UCSD-AML1 (cell line): ENCODE measurements around the gene ELMO2.

Experiments
- DNase-seq: peaks from one replicate; lab custom pipeline; 2025; ENCODE audit not compliant: unreplicated experiment; lab: John Stamatoyannopoulos, UW

The ELMO2 gene

DNA sequence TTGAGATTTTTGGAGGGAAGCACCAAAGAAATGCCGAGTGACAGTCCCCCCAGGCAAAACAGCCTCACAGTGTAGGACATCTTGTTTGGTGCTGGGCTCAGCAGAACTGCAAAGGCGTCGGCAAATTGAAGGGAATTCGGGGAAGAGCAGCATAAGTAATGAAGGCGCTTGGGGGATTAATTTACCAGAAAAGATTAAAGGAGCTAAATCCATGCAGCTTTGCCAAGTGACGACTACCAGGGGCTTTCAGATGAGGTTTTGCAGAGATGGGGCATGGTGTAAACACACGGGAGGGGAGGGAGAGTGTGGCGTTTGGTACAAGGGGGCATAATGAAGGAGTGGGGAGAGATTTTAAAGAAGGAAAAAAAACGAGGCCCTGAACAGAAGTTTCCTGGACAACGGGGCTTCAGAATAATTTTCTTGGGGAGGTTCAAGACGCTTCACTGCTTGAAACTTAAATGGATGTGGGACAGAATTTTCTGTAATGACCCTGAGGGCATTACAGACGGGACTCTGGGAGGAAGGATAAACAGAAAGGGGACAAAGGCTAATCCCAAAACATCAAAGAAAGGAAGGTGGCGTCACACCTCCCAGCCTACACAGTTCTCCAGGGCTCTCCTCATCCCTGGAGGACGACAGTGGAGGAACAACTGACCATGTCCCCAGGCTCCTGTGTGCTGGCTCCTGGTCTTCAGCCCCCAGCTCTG, 52.8 kb downstream of the ELMO2 start:
- DNase-seq = no peak

- DNase-seq = no peak
Measured at GRCh38 chr20:46352370-46352938, 54.0 kb downstream of the ELMO2 start.

DNA sequence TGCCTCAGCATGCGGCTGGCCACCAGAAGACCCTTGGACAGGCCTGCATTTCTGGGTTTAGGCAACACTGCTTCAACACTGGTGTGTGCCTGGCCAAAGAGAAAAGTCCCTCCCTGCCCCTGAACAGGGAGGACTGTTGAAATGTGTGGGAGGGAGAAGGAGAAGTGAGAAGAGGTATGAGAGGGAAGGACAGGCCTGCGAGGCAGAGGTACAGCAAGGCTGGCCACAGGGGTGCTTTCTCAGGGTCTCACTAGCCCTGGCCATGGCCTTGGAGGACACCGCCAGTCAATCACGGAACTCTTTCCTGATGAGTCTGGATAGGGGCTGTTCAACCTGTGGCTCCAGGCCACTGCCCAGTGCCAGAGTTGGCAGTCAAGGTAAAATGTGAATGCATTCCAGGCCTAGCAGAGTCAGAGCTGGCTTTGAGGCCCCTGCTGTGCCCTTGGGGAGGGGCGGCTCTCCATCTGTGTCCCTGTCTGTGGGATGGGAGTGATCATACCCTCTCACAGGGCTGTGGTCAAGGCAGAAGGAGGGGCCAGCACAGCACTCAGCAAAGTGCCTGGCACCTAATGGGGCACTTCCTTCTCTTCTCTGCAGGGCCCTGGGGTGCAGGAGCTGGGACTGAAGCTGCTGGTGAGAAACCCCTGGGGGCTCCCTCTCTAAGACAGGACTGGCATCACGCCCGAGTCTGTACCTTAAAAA, 54.9 kb downstream of the ELMO2 start:
- DNase-seq = no peak

DNA sequence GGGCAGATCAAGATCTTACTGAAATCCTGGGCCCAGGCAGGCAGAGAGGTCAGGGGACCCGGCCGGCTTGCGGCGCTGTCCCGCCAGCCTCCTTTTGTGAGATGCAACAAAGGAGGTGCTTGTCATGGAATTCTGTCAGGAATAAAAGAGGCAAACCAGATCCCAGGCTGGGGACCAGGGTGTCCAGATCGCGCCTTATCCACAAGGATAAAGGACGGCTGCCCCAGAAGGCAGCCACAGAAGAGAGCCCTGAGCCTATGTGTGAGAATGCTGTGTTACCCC, 55.5 kb downstream of the ELMO2 start:
- no peak for DNase-seq

- DNase-seq = peak; percentile 52
Measured at GRCh38 chr20:46350201-46350985, 56.0 kb downstream of the ELMO2 start.

GRCh38 chr20:46349742-46350056, 56.7 kb downstream of the ELMO2 start:
- no peak for DNase-seq

GRCh38 chr20:46349035-46349741, 57.2 kb downstream of the ELMO2 start:
- peak; percentile 56 for DNase-seq

GRCh38 chr20:46347841-46348803, 58.3 kb downstream of the ELMO2 start:
- no peak for DNase-seq

DNA sequence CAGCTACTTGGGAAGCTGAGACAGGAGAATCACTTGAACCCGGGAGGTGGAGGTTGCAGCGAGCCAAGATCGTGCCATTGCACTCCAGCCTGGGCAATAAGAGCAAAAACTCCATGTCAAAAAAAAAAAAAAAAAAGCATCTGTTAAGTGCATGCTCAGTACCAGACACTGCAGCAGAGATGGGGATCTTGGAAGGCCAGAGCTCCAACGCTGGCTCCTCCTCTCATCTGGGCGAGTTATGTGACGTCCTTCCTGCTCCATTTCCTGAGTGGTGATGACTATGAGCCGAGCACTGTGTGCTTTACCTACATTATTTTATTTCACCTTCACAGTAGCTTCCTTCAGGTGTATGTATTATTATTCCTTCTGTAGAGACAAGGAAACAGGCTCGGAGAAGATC, 59.6 kb downstream of the ELMO2 start:
- no peak for DNase-seq

- no peak for DNase-seq
Measured at GRCh38 chr20:46344488-46345162, 61.8 kb downstream of the ELMO2 start.

GRCh38 chr20:46343975-46344357, 62.4 kb downstream of the ELMO2 start:
- no peak for DNase-seq

- DNase-seq = no peak
Measured at GRCh38 chr20:46343348-46343974, 63.0 kb downstream of the ELMO2 start.

DNA sequence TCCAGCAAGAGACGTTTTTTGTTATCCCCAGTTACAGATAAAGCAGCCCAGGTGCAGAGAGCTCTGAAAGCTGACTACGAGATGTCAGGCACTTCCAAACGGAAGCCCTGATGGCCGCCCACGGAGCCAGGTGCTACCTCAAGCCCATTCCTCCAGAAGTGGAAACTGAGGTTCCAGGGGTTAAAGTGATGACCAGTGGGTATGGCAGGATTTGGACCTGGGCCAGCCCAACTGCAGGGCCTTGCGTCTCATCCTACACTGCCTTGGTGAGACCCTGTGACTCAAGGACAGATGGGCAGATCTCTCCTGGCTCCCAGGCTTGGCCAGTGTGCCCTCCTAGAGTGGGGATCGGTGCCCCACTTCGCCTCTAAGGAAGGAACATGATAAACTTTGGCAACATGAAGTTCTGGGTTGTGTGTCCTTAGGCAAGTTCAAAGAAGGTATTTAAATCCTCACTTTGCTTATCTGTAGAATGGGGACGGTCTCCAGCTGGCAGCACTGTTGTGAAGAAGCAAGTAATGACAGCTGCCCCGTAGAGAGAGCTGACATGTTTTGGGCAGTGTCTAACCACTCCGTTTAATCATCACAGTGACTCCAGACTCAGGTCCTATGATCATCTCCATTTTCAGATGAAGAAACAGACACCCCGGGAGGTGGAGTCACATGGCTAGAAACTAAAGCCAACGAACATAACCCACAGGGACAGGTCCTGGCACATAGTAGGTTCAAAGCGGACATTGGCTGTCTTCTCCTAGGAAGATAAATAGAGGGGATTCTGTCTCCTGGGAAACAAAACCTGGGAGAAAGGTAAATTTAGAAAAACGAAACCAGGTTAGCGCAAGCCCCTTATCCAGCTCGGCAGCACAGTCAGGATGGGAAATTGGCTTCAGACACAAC, 63.7 kb downstream of the ELMO2 start:
- no peak for DNase-seq

DNA sequence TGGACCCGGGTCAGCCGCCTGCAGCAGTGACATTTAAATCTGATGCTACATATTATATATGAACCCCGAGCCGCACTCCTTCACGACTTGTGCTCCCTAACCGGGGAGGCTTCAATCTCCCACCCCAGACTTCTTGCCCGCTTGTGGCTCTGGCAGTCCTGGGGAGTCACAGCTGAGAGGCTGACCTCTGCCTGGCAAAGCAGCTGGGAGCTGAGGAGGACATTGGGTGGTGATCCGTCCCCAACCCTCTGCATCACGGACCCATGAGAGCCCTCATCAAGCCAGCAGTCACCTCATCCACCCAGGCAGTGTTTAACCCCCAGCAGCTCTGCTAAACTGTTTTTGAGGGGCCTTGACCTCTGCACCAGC, 64.4 kb downstream of the ELMO2 start:
- DNase-seq = no peak

GRCh38 chr20:46341074-46342009, 65.1 kb downstream of the ELMO2 start:
- DNase-seq = no peak

DNA sequence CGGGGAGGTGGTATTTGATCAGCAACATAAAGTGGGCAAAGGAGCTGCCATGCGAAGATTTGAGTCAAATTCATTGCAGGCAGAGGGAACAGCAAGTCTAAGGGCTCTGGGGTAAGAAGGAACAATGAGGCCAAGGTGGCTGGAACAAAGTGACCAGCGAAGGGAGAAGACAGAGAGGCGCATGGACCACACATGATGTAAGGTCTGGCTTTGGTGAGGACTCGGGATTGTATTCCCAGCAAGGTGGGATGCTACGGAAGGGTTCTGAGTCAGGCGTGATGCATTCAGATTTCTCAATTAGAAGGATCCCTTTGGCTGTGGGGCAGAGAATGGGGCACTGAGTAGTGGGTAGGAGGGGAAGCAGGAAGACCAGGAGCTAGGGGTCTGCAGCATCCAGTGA, 67.4 kb downstream of the ELMO2 start:
- no peak for DNase-seq

GRCh38 chr20:46336735-46337134, 69.7 kb downstream of the ELMO2 start:
- no peak for DNase-seq
